ENCODE results near the gene TKTL1. TPM values are rescaled to one million over a fixed set of nuclear protein-coding genes. Genes with fewer than 3 reads are reported as not detected.
A peak's percentile ranks its signal among the peaks of the same experiment; 100 is the strongest.

TKTL1 gene
- total RNA-seq, 6 experiments from 2014 or later: 0.06 TPM; not detected in 5

GRCh38 chrX:154303476-154303875, 7.9 kb downstream of the TKTL1 start:
- Histone ChIP-seq H3K36me3 (no peaks in the 10 kb centered on the region), H3K27me3 (no peaks in the 10 kb centered on the region), H3K9me3 (no peaks in the 10 kb centered on the region), H3K4me3 (no peak overlapping the region), H3K27ac (no peak overlapping the region), H3K4me1 (no peaks in the 10 kb centered on the region)
- ATAC-seq (no peak), DNase-seq (peak in 1 of 3 donors; percentile 5)
- TF ChIP-seq POLR2A (IDR thresholded peaks at IDR 0.05): no peak
- TF ChIP-seq CTCF (IDR thresholded peaks at IDR 0.05): no peak
- intact Hi-C loops (cut with DNase I): no loop called here
- WGBS (ENCODE audit: insufficient coverage, low coverage, low lambda C conversion rate, missing lambda C conversion rate): 66% methylated on average over 7 of the region's 8 CpGs

- WGBS (ENCODE audit: insufficient coverage, low coverage, low lambda C conversion rate, missing lambda C conversion rate): 77% methylated on average over 8 of the region's 10 CpGs
- Histone ChIP-seq H3K27ac (no peak overlapping the region), H3K27me3 (no peaks in the 10 kb centered on the region), H3K9me3 (no peaks in the 10 kb centered on the region), H3K4me3 (no peak overlapping the region), H3K4me1 (no peaks in the 10 kb centered on the region), H3K36me3 (no peaks in the 10 kb centered on the region)
- DNase-seq: peak in 1 of 3 donors; percentile 11
- ATAC-seq: no peak
- intact Hi-C loops (cut with DNase I): no loop called here
- TF ChIP-seq POLR2A (IDR thresholded peaks at IDR 0.05) (no peak), CTCF (IDR thresholded peaks at IDR 0.05) (no peak)
Observed at GRCh38 chrX:154304846-154305245, 9.3 kb downstream of the TKTL1 start.

- Histone ChIP-seq H3K27me3 (no peaks in the 10 kb centered on the region), H3K4me3 (no peak overlapping the region), H3K36me3 (no peaks in the 10 kb centered on the region), H3K4me1 (no peaks in the 10 kb centered on the region), H3K27ac (no peak overlapping the region), H3K9me3 (no peaks in the 10 kb centered on the region)
- intact Hi-C loops (cut with DNase I): no loop called here
- TF ChIP-seq POLR2A (IDR thresholded peaks at IDR 0.05): no peak
- TF ChIP-seq CTCF (IDR thresholded peaks at IDR 0.05): no peak
- 64% methylated on average over 9 of the region's 11 CpGs for WGBS (ENCODE audit: insufficient coverage, low coverage, low lambda C conversion rate, missing lambda C conversion rate)
- DNase-seq: peak in 1 of 3 donors; percentile 18
- ATAC-seq: no peak
Observed at GRCh38 chrX:154305541-154306205, 10.1 kb downstream of the TKTL1 start.

- H3K36me3 ChIP-seq: no peaks in the 10 kb centered on the region
- no peaks in the 10 kb centered on the region for H3K27me3 ChIP-seq
- H3K27ac ChIP-seq: no peak overlapping the region
- no peaks in the 10 kb centered on the region for H3K4me1 ChIP-seq
- WGBS (ENCODE audit: insufficient coverage, low coverage, low lambda C conversion rate, missing lambda C conversion rate): 51% methylated on average over 2 of the region's 6 CpGs
- H3K4me3 ChIP-seq: no peak overlapping the region
- TF ChIP-seq POLR2A (IDR thresholded peaks at IDR 0.05) (no peak), CTCF (IDR thresholded peaks at IDR 0.05) (no peak)
- ATAC-seq (no peak), DNase-seq (no peak)
- intact Hi-C loops (cut with DNase I): no loop called here
- no peaks in the 10 kb centered on the region for H3K9me3 ChIP-seq
Observed at GRCh38 chrX:154307202-154307601, 11.6 kb downstream of the TKTL1 start.

All from right lobe of liver (tissue), 6 donors.